Smooth muscle cell (in vitro differentiated cells): ENCODE data around the gene LGR6. TPM values are rescaled to one million over a fixed set of nuclear protein-coding genes. Genes with fewer than 3 reads are reported as not detected.
"Not testable (repeated sequence)": the region's sequence is repeated elsewhere in the genome, so short reads cannot be mapped to it uniquely, and the experiment has no call there.

Experiments
- DNase-seq: peaks from one replicate; lab custom pipeline; 2025; ENCODE audit not compliant: unreplicated experiment; lab: John Stamatoyannopoulos, UW
- H2AFZ ChIP-seq: fragments of 200-600 bp; sonication (generic); 2 replicates; pipeline ENCODE4 v1.6.0; 2016; ENCODE audit warnings: antibody characterized with exemption, low read depth, mild to moderate bottlenecking
- H3F3A ChIP-seq: fragments of 200-600 bp; sonication (generic); 2 replicates; pipeline ENCODE4 v1.6.0; 2017; ENCODE audit warnings: antibody characterized with exemption, low read depth
- H3K27ac ChIP-seq: fragments of 200-600 bp; sonication (generic); 2 replicates; pipeline ENCODE4 v1.5.1; 2016; ENCODE audit warnings: low read depth, mild to moderate bottlenecking
- H3K27me3 ChIP-seq: fragments of 200-600 bp; sonication (generic); 2 replicates; pipeline ENCODE4 v1.6.1; 2016; ENCODE audit warnings: low read depth, mild to moderate bottlenecking
- H3K36me3 ChIP-seq: fragments of 200-600 bp; sonication (generic); 2 replicates; pipeline ENCODE4 v1.5.1; 2016; ENCODE audit warnings: low read depth
- H3K4me1 ChIP-seq: fragments of 200-600 bp; sonication (generic); 2 replicates; pipeline ENCODE4 v1.5.1; 2016; ENCODE audit warnings: low read depth
- H3K4me2 ChIP-seq: fragments of 200-600 bp; sonication (generic); 2 replicates; pipeline ENCODE4 v1.6.0; 2016; ENCODE audit warnings: mild to moderate bottlenecking
- H3K4me3 ChIP-seq: fragments of 200-600 bp; sonication (generic); 2 replicates; pipeline ENCODE4 v1.5.1; 2016; ENCODE audit warnings: mild to moderate bottlenecking
- H3K79me2 ChIP-seq: fragments of 200-600 bp; sonication (generic); 2 replicates; pipeline ENCODE4 v1.6.0; 2016; ENCODE audit warnings: low read depth, mild to moderate bottlenecking
- H3K9ac ChIP-seq: fragments of 200-600 bp; sonication (generic); 2 replicates; pipeline ENCODE4 v1.6.0; 2016; ENCODE audit warnings: low read depth
- H3K9me3 ChIP-seq: fragments of 200-600 bp; sonication (generic); replicated peaks from 2 replicates; pipeline ENCODE4 v1.5.1; 2016; ENCODE audit warnings: low read depth
- H4K20me1 ChIP-seq: fragments of 200-600 bp; sonication (generic); 2 replicates; pipeline ENCODE4 v1.6.0; 2016; ENCODE audit warnings: low read depth
- CTCF ChIP-seq: fragments of 200-600 bp; sonication (generic); IDR thresholded peaks from 2 replicates; pipeline ENCODE4 v1.5.1; 2017; ENCODE audit warnings: borderline replicate concordance, mild to moderate bottlenecking, antibody characterized with exemption; ENCODE audit not compliant: insufficient read depth, poor library complexity, severe bottlenecking
- WGBS: methylation state at CpG from one replicate; pipeline ENCODE4 v1.1.7; 2016; ENCODE audit warnings: low lambda C conversion rate; 5-methylcytosine and 5-hydroxymethylcytosine counted together
- polyA plus RNA-seq: library from polyadenylated mRNA; unstranded; fragments of >200 nt; fragmentation: Nextera tagmentation; extraction: Ambion mirVana; gene quantifications from 2 replicates; pipeline ENCODE4 v1.2.1, GENCODE V29; 2016
- total RNA-seq: library from RNA; depleted of rRNA; stranded (reverse); fragments of >200 nt; gene quantifications from 2 replicates; pipeline ENCODE4 v1.2.3, GENCODE V29; 2014

LGR6 gene
- total and polyA plus RNA-seq, 2 experiments from 2014 or later: 1.8 to 2.9 TPM

DNA sequence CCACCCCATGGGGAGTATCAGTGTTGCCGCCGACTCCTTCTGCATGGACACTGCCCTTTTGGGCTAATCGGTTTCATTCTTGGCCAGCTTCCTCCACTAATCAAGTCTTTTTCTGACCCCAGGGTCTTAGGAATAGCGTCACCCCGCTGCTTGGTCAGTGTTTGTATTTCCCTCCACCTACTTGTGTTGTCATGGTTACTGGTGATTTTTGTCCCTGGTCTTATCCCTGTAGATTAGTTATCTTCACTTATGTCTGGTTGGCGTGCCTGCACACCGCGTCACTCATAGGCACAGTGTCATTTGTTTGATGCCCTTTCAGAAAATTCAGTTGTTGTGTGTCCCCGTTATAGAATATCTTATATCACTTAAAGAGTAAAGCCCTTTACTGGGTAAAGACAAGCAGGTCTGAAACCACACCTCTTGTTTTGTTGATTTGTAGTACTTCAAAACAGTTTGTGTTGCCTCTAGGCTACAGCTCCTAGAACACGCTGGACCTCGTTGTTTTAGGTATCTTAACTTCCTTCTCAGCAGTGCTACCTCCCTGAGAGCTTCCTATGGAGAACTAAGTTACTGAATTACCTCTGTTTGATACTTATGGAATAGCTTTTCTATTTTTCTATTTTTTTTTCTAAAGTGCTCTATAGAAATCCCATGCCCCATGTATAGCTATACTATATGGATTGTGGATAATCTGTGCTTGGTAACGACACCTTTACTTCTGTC lies 155.8 kb downstream of the LGR6 start:
- no peaks in the 10 kb centered on the region for H3K27me3 ChIP-seq
- peaks cover 9% of the 10 kb centered on the region for H3K4me1 ChIP-seq
- H4K20me1 ChIP-seq: peaks cover 8% of the 10 kb centered on the region
- H2AFZ ChIP-seq: peak overlapping the region; percentile 85
- H3F3A ChIP-seq: no peaks in the 10 kb centered on the region
- no peaks in the 10 kb centered on the region for H3K36me3 ChIP-seq
- peak overlapping the region; percentile 85 for H3K4me3 ChIP-seq
- 11% methylated on average over 12 of the region's 12 CpGs for WGBS
- H3K9ac ChIP-seq: peak overlapping the region; percentile 100
- no peak for TF ChIP-seq CTCF
- no peak for DNase-seq
- H3K79me2 ChIP-seq: peaks cover 32% of the 10 kb centered on the region
- H3K9me3 ChIP-seq: no peaks in the 10 kb centered on the region
- peak overlapping the region; percentile 98 for H3K27ac ChIP-seq
- peak overlapping the region; percentile 90 for H3K4me2 ChIP-seq

DNA sequence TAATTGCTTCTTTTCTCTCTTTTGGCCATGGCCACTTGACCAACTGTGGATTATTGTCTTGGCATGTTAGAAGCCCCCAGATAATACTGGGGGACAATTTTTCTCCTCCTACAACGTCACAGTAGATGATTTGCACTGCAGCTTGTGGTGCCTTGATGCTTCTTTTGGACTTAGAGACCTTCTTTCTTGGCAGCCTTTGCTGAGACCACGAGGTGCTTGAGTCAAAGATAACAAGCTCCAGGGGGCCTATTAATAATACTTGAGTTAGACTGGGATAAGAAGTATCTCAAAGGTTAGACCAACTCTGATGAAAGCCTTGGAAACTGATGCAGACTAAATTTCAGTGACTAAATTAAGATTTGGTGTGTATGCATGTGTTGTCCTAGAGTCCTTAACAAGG lies 158.1 kb downstream of the LGR6 start:
- WGBS: 90% methylated on average over 2 of the region's 2 CpGs
- TF ChIP-seq CTCF: no peak
- DNase-seq: no peak
- H3K27me3 ChIP-seq: no peaks in the 10 kb centered on the region
- H2AFZ ChIP-seq: no peak overlapping the region
- no peak overlapping the region for H3K4me3 ChIP-seq
- peaks cover 9% of the 10 kb centered on the region for H3K4me1 ChIP-seq
- no peaks in the 10 kb centered on the region for H3K36me3 ChIP-seq
- H3K79me2 ChIP-seq: peaks cover 32% of the 10 kb centered on the region
- H3K9me3 ChIP-seq: no peaks in the 10 kb centered on the region
- H3F3A ChIP-seq: no peaks in the 10 kb centered on the region
- H3K9ac ChIP-seq: no peak overlapping the region
- no peak overlapping the region for H3K27ac ChIP-seq
- H4K20me1 ChIP-seq: peaks cover 8% of the 10 kb centered on the region
- no peak overlapping the region for H3K4me2 ChIP-seq

GRCh38 chr1:202352583-202353197 lies 159.1 kb downstream of the LGR6 start:
- not testable (repeated sequence) for H3K4me2 ChIP-seq, DNase-seq, H3K27ac ChIP-seq, H3K9me3 ChIP-seq, H3K9ac ChIP-seq, H3K4me3 ChIP-seq, H3K27me3 ChIP-seq, H3F3A ChIP-seq, H3K36me3 ChIP-seq, H2AFZ ChIP-seq, H3K4me1 ChIP-seq
- Histone ChIP-seq H3K79me2 (peaks cover 34% of the 10 kb centered on the region), H4K20me1 (peaks cover 16% of the 10 kb centered on the region)
- 96% methylated on average over 11 of the region's 11 CpGs for WGBS

DNA sequence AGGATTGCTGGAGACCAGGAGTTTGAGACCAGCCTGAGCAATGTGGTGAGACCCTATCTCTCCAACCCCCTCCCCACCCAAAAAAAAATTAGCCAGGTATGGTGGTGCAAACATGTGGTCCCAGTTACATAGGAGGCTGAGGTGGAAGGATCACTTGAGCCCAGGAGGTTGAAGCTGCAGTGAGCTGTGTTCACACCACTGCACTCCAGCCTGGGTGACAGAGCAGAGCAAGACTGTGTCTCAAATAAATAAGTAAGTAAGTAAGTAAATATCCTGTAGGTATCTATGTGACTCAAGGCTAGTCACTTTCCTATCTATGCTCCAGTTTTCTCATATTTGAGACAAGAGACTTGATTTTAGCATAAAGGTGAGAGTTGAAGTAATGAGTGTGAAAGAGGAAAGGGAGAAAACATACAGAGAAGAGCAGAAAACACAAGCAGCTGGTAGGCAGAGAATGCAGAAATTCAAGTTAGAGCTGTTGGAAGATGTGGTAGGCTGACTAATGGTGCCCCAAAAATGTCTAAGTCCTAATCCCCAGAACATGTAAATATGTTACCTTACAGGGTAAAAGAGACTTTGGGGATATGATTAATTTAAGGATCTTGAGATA lies 162.4 kb downstream of the LGR6 start:
- H3K79me2 ChIP-seq: peaks cover 45% of the 10 kb centered on the region

More for the DNA sequence above, 162.4 kb downstream of the LGR6 start:
- no peaks in the 10 kb centered on the region for H3K36me3 ChIP-seq
- no peak overlapping the region for H3K4me3 ChIP-seq
- H2AFZ ChIP-seq: no peak overlapping the region
- no peak for TF ChIP-seq CTCF
- no peaks in the 10 kb centered on the region for H3K9me3 ChIP-seq
- no peaks in the 10 kb centered on the region for H3K4me1 ChIP-seq
- no peaks in the 10 kb centered on the region for H3F3A ChIP-seq
- peaks cover 32% of the 10 kb centered on the region for H4K20me1 ChIP-seq
- H3K27ac ChIP-seq: no peak overlapping the region
- H3K9ac ChIP-seq: no peak overlapping the region
- no peak for DNase-seq
- no peaks in the 10 kb centered on the region for H3K27me3 ChIP-seq
- no peak overlapping the region for H3K4me2 ChIP-seq
